Measurements from ENCODE around the gene ADSS2.

DNA sequence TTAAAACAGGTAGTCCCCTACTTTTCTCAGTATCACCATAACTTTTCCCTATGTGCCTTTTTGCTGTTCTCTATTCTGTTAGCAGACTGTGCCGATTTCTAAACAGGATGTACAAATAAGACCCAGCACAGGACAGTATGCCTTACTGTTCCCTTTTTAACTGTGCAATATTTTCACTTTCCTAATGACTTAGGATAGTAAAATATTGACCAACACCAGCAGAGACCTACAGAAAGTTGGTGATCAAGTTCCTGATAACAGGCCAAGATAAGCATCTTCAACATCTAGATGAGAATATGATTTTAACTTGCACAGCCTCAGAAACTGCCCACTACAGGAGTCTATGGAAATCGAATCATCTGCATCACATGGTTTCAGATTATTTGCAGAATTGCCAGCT, 42.0 kb downstream of the ADSS2 start:
- TF ChIP-seq, protein P1, sequence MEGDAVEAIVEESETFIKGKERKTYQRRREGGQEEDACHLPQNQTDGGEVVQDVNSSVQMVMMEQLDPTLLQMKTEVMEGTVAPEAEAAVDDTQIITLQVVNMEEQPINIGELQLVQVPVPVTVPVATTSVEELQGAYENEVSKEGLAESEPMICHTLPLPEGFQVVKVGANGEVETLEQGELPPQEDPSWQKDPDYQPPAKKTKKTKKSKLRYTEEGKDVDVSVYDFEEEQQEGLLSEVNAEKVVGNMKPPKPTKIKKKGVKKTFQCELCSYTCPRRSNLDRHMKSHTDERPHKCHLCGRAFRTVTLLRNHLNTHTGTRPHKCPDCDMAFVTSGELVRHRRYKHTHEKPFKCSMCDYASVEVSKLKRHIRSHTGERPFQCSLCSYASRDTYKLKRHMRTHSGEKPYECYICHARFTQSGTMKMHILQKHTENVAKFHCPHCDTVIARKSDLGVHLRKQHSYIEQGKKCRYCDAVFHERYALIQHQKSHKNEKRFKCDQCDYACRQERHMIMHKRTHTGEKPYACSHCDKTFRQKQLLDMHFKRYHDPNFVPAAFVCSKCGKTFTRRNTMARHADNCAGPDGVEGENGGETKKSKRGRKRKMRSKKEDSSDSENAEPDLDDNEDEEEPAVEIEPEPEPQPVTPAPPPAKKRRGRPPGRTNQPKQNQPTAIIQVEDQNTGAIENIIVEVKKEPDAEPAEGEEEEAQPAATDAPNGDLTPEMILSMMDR (IDR thresholded peaks at IDR 0.05) = no peak
- TF ChIP-seq POLR2A (IDR thresholded peaks at IDR 0.05) = no peak
